Ascending aorta (tissue), 2 donors: ENCODE data around the gene MRPS33. TPM values are rescaled to one million over a fixed set of nuclear protein-coding genes. Genes with fewer than 3 reads are reported as not detected.
A peak's percentile ranks its signal among the peaks of the same experiment; 100 is the strongest.

Experiments
- DNase-seq, 2 donors: peaks; one replicate each; pipeline ENCODE4 v3.0.0-alpha.2; 2019; ENCODE audit warnings: low spot score in 2 of 2
- H3K27ac ChIP-seq, 2 donors: fragments of 200-600 bp; sonication (generic); one replicate each; pipeline ENCODE4 v1.5.1; 2016 to 2017; ENCODE audit warnings: mild to moderate bottlenecking in 1 of 2
- H3K27me3 ChIP-seq: fragments of 200-600 bp; sonication (generic); one replicate; pipeline ENCODE4 v1.5.1; 2017
- H3K36me3 ChIP-seq, 2 donors: fragments of 200-600 bp; sonication (generic); one replicate each; pipeline ENCODE4 v1.5.1; 2016
- H3K4me1 ChIP-seq, 2 donors: fragments of 200-600 bp; sonication (generic); one replicate each; pipeline ENCODE4 v1.5.1; 2016 to 2017; ENCODE audit warnings: mild to moderate bottlenecking in 1 of 2
- H3K4me3 ChIP-seq, 2 donors: fragments of 200-600 bp; sonication (generic); one replicate each; pipeline ENCODE4 v1.5.1; 2016 to 2017; ENCODE audit warnings: mild to moderate bottlenecking in 1 of 2
- H3K9me3 ChIP-seq, 2 donors: fragments of 200-600 bp; sonication (generic); one replicate each; pipeline ENCODE4 v1.5.1; 2016
- intact Hi-C: fragments of 100-400 bp; cut with DNase I; formaldehyde crosslinking; loops from one replicate; pipeline ENCODE4 v1.15.1; 2023
- total RNA-seq: library from RNA; depleted of rRNA; stranded (reverse); fragments of >200 nt; gene quantifications from one replicate; pipeline ENCODE4 v1.1.0, GENCODE V29; 2016
- TF ChIP-seq, protein P1 (sequence below), 3 experiments: fragments of 200-600 bp in 2 of 3; fragments of 450-650 bp in 1 of 3; sonication (generic) in 2 of 3; IDR thresholded peaks; one replicate each; pipeline ENCODE4 v1.5.1; 2016 to 2019; ENCODE audit warnings: antibody characterized with exemption in 3 of 3, mild to moderate bottlenecking in 1 of 3, moderate library complexity in 1 of 3

The MRPS33 gene
- 8.9 TPM for total RNA-seq

DNA sequence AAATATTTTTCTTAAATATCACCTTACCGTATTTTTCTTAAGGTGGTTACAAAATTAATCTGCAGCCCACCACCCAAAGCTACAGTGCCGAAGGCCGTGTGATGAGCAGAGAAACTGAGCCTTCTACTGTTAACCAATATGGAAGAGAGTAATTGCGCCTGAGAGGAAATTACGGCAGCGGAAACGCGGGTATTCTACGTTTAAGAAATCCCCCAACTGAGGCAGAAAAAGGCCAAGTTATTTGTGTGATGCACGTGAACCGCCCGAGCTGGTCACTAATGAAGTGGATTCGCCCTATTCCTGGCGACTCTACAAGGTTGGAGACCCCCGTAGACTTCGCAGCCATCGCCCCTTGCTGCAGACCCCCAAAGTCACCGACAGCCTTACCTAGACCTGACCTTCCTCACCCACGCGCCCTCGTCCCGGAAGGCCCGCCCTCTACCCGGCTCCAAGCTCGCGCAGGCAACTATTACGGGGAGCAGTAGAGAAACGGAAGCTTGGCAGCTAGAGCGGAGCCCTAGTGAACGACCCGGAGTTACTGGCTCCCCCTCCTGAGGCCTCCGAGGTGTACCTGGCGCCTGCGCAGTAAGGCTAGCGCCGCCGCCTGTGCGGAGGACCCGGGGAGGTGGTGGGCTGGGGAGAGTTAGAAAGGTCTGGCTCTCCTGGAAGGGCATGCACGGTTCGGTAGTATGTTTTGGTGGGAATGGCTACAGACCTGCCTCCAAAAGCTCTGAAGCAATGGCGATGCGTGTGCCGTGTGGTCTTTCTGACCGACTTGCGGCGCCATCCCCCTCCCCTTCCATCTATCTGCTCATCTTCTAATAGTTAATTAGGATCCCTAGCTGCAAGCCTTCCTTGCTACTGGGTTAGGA, at the start of gene MRPS33:
TSS of gene MRPS33 (minus strand) at position 429 of the 872 bp plus-strand sequence. CDS start 4,319 bp downstream, outside the sequence.
- intact Hi-C loops = loop anchor here (1.0 to 10.0 kb wide), 7 partner anchors 89 to 620 kb away; partner anchors contain the start of genes MKRN1, NDUFB2 and SLC37A3
- H3K27me3 ChIP-seq = no peaks in the 10 kb centered on the region
- peak within 1 kb of the TSS; percentile 51 to 72 for H3K4me3 ChIP-seq
- H3K4me1 ChIP-seq = peaks cover 3 to 6% of the 10 kb centered on the region in 2 donors
- TF ChIP-seq, protein P1, sequence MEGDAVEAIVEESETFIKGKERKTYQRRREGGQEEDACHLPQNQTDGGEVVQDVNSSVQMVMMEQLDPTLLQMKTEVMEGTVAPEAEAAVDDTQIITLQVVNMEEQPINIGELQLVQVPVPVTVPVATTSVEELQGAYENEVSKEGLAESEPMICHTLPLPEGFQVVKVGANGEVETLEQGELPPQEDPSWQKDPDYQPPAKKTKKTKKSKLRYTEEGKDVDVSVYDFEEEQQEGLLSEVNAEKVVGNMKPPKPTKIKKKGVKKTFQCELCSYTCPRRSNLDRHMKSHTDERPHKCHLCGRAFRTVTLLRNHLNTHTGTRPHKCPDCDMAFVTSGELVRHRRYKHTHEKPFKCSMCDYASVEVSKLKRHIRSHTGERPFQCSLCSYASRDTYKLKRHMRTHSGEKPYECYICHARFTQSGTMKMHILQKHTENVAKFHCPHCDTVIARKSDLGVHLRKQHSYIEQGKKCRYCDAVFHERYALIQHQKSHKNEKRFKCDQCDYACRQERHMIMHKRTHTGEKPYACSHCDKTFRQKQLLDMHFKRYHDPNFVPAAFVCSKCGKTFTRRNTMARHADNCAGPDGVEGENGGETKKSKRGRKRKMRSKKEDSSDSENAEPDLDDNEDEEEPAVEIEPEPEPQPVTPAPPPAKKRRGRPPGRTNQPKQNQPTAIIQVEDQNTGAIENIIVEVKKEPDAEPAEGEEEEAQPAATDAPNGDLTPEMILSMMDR (IDR thresholded peaks at IDR 0.05) = peak in 2 of 3 experiments; percentile 30 to 50
- DNase-seq = peak; percentile 81 to 98
- no peaks in the 10 kb centered on the region for H3K9me3 ChIP-seq
- H3K36me3 ChIP-seq = peaks cover 3 to 6% of the 10 kb centered on the region in 2 donors
- H3K27ac ChIP-seq = peak within 1 kb of the TSS; percentile 82 to 87

DNA sequence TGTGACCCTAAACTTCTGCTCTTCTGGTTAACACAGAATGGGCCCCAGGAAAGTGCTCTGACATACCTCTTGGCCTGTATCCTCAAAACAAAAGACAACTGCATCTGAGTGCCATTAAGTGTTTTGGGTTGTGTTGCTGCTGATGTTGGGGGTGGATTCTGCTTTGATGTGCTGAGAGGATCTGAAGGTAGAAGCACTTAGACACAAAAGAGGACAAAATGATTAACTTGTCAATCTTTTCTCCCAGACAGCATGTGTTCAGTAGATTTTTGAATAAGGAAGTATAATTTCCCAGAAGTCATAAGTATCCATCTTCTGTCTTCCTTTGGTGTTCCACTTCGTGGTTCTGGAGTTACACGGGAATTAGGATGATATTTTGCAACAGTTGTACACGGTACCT, 43.0 kb upstream of the MRPS33 start:
- H3K9me3 ChIP-seq = no peaks in the 10 kb centered on the region
- no peaks in the 10 kb centered on the region for H3K36me3 ChIP-seq
- H3K4me3 ChIP-seq = no peak overlapping the region
- DNase-seq = no peak
- intact Hi-C loops = no loop called here
- no peaks in the 10 kb centered on the region for H3K4me1 ChIP-seq
- no peak overlapping the region for H3K27ac ChIP-seq
- no peaks in the 10 kb centered on the region for H3K27me3 ChIP-seq
- TF ChIP-seq, protein P1 (IDR thresholded peaks at IDR 0.05) = no peak

GRCh38 chr7:141055146-141055545, 40.4 kb upstream of the MRPS33 start:
- H3K27ac ChIP-seq = no peak overlapping the region
- intact Hi-C loops = no loop called here
- TF ChIP-seq, protein P1 (IDR thresholded peaks at IDR 0.05) = no peak
- H3K4me1 ChIP-seq = no peaks in the 10 kb centered on the region
- no peaks in the 10 kb centered on the region for H3K36me3 ChIP-seq
- no peaks in the 10 kb centered on the region for H3K27me3 ChIP-seq
- no peak for DNase-seq
- H3K4me3 ChIP-seq = no peak overlapping the region
- no peaks in the 10 kb centered on the region for H3K9me3 ChIP-seq

GRCh38 chr7:141053626-141054025, 38.9 kb upstream of the MRPS33 start:
- DNase-seq = no peak
- Histone ChIP-seq H3K27me3 (no peaks in the 10 kb centered on the region), H3K9me3 (no peaks in the 10 kb centered on the region), H3K27ac (no peak overlapping the region), H3K36me3 (no peaks in the 10 kb centered on the region), H3K4me3 (no peak overlapping the region), H3K4me1 (no peaks in the 10 kb centered on the region)
- TF ChIP-seq, protein P1 (IDR thresholded peaks at IDR 0.05) = no peak
- intact Hi-C loops = no loop called here

DNA sequence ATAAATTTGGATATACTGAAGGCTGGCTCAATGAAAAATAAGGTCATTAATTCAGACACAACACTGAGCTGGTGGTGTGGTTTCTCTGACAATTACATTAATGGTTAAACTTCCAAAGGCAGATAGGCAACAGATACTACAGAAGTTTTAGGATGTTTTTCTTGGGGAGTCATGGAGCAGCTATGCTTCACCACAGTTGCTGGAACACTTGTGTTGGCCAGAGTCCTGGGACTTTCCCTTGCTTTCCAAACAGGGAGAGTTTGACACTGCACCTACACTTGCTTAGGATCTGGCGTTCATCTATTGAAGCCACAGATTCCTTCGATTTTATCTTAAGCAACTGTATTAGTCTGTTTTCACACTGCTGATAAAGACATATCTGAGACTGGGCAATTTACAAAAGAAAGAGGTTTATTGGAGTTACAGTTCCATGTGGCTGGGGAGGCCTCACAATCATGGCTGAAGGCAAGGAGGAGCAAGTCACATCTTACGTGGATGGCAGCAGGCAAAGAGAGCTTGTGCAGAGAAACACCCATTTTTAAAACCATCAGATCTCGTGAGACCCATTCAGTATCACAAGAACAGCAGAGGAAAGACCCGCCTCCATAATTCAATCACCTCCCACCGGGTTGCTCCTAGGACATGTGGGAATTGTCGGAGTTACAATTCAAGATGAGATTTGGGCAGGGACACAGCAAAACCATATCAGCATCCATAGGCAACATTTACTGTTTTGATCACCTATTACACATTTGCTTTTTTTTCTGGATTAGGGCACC, 31.3 kb upstream of the MRPS33 start:
- TF ChIP-seq, protein P1 (IDR thresholded peaks at IDR 0.05) = no peak
- Histone ChIP-seq H3K4me3 (no peak overlapping the region), H3K9me3 (no peaks in the 10 kb centered on the region)

More for the DNA sequence above, 31.3 kb upstream of the MRPS33 start:
- no peak for DNase-seq
- H3K27me3 ChIP-seq = no peaks in the 10 kb centered on the region
- H3K27ac ChIP-seq = no peak overlapping the region
- H3K4me1 ChIP-seq = no peaks in the 10 kb centered on the region
- intact Hi-C loops = no loop called here
- no peaks in the 10 kb centered on the region for H3K36me3 ChIP-seq
